ENCODE results near the gene FXYD3.
"Not testable (repeated sequence)": the region's sequence is repeated elsewhere in the genome, so short reads cannot be mapped to it uniquely, and the experiment has no call there.

The FXYD3 gene

GRCh38 chr19:35142606-35143230, 27.1 kb downstream of the FXYD3 start:
- peak; percentile 43 to 51 for DNase-seq (ENCODE audit: low read depth in 2 of 2)

- no peak for DNase-seq (ENCODE audit: low read depth in 2 of 2)
Measured at GRCh38 chr19:35143231-35143715, 27.6 kb downstream of the FXYD3 start, which contains the start of gene FXYD7. FXYD7 (plus strand) TSS chr19:35143255; CDS start chr19:35143334, 79 bp downstream.

- no peak for DNase-seq (ENCODE audit: low read depth in 2 of 2)
Measured at GRCh38 chr19:35143818-35144217, 28.2 kb downstream of the FXYD3 start.

GRCh38 chr19:35144259-35144599, 28.6 kb downstream of the FXYD3 start:
- DNase-seq (ENCODE audit: low read depth in 2 of 2), result no peak

- no peak for DNase-seq (ENCODE audit: low read depth in 2 of 2)
Measured at GRCh38 chr19:35144600-35145436, 29.2 kb downstream of the FXYD3 start.

- DNase-seq (ENCODE audit: low read depth in 2 of 2), result no peak
Measured at GRCh38 chr19:35146746-35147459, 31.3 kb downstream of the FXYD3 start.

- no peak for DNase-seq (ENCODE audit: low read depth in 2 of 2)
Measured at GRCh38 chr19:35149463-35149862, 33.8 kb downstream of the FXYD3 start.

GRCh38 chr19:35150445-35150844, 34.8 kb downstream of the FXYD3 start:
- no peak for DNase-seq (ENCODE audit: low read depth in 2 of 2)

GRCh38 chr19:35151273-35152065, 35.8 kb downstream of the FXYD3 start:
- DNase-seq (ENCODE audit: low read depth in 2 of 2), result no peak

- not testable (repeated sequence) for DNase-seq (ENCODE audit: low read depth in 2 of 2)
Measured at GRCh38 chr19:35153129-35153522, 37.5 kb downstream of the FXYD3 start.

GRCh38 chr19:35153701-35154524, 38.3 kb downstream of the FXYD3 start:
- peak; percentile 48 to 62 for DNase-seq (ENCODE audit: low read depth in 2 of 2)

GRCh38 chr19:35154525-35155406, 39.1 kb downstream of the FXYD3 start, which contains the start of gene FXYD5:
FXYD5 (plus strand) TSS chr19:35154735; CDS start chr19:35155551, 816 bp downstream.
- DNase-seq (ENCODE audit: low read depth in 2 of 2), result peak; percentile 67 to 78

- no peak for DNase-seq (ENCODE audit: low read depth in 2 of 2)
Measured at GRCh38 chr19:35155441-35155840, 39.8 kb downstream of the FXYD3 start.

- DNase-seq (ENCODE audit: low read depth in 2 of 2), result no peak
Measured at GRCh38 chr19:35155981-35156672, 40.5 kb downstream of the FXYD3 start.

GRCh38 chr19:35156673-35157014, 41.0 kb downstream of the FXYD3 start:
- DNase-seq (ENCODE audit: low read depth in 2 of 2), result no peak

GRCh38 chr19:35157431-35157830, 41.8 kb downstream of the FXYD3 start:
- DNase-seq (ENCODE audit: low read depth in 2 of 2), result no peak

GRCh38 chr19:35159606-35160005, 44.0 kb downstream of the FXYD3 start:
- no peak for DNase-seq (ENCODE audit: low read depth in 2 of 2)

GRCh38 chr19:35160629-35161433, 45.2 kb downstream of the FXYD3 start:
- DNase-seq (ENCODE audit: low read depth in 2 of 2), result no peak

Data from activated CD8-positive, alpha-beta memory T cell treated with anti-CD3 and anti-CD28 coated beads for 4 hours (primary cell).